ENCODE measurements around the gene ZFP36L1.

Gene ZFP36L1

DNA sequence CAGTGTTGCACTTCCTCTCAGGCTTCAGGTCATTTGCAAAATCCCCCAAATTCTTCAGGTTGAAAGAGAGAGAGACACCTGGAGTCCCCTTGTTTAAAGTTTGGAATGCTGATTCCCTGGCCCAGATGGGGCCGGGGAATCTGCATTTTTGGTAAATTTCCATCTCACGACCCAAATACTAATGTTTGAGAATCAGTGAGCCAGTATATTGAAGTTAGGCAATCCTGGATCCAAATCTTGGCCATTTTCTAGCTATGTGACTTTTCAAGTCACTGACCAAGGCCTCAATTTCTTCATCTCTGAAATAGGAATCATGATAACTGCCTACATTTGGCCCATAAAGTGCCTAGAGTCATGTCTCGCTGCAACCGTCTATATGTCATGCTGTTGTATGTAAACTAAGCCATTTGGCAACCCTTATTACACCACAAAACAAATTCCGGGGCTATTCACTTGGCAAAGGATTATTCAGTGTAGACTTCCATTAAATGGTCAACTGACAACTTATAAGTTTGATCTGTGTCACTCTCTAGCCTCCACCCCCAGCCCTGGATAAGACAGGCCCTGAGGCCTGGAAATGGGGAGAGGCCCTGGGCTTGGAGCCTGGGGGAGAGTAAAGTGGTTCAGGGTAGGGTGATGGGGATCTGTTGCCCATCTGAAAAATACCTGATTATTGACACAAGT lies 3.7 kb upstream of the ZFP36L1 start:
- DNase-seq (ENCODE audit: low read depth in 4 of 4, low spot score in 1 of 4): no peak

DNA sequence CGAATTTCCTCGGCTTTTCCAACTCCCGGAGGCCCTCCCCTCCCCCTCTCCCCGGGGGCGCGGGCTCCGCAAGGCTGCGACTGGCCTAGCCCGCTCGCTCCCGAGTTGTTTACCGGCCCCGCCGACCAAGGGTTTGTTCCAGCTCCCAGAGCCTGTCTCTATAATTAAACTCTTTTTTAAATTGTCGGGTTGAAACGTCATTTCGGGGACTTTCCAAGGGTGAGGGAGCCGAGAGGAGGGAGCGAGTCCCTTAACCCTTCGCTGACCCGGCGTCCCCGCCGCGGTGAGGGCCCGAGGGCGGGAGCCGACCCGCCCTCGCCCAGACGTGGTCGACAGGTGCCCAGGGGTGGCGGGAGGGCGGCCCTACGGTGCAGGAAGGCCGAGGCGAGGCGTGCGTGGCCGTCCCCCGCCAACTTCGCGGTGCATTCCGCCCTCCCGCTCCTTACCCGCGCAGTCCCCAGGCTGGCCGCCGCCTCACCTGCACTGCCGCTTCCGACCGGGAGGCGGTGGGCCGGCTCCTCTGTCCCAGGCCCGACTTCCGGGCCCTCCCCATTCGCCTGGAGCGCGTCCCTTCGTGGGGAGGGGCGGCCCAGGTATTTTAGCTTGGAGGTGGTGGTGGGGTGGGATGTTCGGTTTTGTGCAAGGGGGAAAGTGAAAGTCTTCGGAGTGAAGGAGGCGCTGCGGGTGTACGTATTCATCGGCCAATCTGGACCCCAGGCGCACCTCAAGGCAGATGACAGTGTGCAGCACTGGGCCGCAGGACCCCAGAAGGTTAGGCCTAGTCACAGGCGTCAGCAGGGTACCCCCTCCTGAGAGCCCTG lies 2.9 kb upstream of the ZFP36L1 start:
- peak in 2 of 4 experiments; percentile 71 for DNase-seq (ENCODE audit: low read depth in 4 of 4, low spot score in 1 of 4)

DNA sequence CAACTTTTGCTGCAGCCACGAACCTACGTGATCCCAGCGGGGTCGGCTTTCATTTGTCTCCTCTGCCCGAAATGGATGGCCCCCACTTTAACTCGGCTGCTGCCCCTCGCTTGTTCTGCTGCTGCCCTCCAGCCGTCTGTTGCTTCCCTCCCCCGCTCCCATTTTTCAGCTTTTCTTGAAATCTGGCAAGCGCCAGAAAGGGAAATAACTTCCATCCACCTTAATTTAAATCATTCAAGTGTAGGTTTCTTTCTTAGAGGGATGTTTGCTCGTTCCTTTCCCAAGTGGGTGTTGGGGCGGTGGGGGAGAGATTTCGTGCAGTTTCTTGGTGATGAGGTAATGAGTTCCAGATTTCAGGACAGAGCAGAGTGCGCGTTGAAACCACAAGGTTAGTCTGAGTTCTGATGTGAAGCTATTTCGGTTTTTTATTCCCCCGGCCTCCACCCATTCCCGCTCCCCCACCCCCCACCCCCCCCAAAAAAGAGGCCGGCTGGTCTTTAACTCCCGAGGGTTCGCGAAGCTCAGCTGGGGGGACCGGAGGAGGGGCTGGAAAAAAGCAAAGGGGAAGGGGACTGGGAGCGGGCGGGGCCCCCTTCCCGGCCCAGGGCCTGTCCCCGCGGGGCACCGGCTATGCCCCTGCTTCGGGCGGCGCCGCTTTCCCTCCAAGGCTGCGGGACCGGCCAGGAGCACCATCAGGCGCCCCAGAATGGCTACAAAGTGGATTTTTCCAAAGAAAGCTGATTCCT lies 2.2 kb upstream of the ZFP36L1 start:
- peak in 1 of 4 experiments; percentile 54 for DNase-seq (ENCODE audit: low read depth in 4 of 4, low spot score in 1 of 4)

DNA sequence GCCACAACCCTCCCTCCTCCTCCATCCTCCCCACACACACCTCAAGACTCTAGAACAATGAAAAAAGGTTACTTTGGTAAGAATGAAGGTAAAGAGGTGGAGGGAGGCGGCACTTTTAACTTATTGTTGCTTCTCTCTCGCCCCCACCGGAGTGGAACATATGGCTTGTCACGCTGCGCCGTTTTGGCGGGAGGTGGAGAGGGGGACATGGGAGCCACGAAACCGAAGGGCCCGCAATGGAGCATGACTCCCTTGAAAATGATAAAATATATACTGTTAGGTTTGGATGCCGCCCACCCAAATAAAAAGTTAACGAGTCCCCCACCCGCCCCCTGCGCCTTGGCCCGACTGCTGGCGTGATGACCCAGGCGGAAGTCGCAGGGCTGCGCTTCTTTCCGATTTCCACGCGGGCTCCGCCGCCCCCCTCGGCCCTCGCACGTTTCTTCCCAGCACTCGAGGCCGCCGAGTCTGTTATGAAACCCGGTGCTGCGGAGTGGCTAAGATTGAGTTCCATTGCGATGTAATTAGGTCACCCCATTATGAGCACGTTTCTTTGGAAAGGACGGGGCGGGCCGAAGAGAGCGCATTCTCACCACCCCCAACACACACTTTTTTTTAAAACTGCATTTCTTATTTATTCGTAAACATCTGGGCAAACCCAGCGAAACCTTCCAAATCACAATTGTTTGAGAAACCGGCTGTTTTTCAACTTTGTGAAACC lies 1.4 kb upstream of the ZFP36L1 start:
- peak in 2 of 4 experiments; percentile 70 to 80 for DNase-seq (ENCODE audit: low read depth in 4 of 4, low spot score in 1 of 4)

DNA sequence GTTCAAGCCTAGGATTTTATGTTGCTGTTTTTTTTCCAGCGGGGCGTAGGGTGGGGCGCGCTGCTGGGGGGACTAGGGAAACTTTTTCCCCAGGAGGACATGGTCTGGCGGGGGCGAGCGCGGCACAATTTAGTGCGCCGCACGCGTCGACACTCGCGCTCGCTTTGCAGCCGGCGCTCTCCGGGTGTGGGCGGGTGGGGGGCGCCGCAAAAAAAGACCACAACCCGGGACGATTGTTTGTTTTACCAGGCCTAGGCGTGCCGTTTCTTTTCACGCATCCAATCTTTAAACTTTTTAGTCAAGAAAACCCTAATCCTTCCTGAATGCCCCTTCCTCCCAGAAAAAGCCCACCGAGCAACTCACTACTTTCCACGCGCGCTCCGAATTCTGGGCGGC lies 865 bp upstream of the ZFP36L1 start:
- no peak for DNase-seq (ENCODE audit: low read depth in 4 of 4, low spot score in 1 of 4)

DNA sequence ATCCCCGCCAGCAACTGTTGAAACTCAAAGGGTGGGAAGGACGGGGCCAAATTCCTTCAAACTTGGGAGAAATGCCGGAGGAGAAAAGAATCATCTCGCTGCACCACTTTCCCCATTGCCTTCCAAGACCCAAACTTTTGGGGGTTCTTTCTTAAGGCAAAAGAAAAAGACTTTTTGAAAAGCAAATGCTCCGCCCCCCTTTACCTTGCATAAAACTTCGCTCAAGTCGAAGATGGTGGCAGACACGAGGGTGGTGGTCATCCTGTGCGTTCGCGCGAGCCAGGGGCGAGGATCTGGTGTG lies 239 bp downstream of the ZFP36L1 start:
- DNase-seq (ENCODE audit: low read depth in 4 of 4, low spot score in 1 of 4): no peak

DNA sequence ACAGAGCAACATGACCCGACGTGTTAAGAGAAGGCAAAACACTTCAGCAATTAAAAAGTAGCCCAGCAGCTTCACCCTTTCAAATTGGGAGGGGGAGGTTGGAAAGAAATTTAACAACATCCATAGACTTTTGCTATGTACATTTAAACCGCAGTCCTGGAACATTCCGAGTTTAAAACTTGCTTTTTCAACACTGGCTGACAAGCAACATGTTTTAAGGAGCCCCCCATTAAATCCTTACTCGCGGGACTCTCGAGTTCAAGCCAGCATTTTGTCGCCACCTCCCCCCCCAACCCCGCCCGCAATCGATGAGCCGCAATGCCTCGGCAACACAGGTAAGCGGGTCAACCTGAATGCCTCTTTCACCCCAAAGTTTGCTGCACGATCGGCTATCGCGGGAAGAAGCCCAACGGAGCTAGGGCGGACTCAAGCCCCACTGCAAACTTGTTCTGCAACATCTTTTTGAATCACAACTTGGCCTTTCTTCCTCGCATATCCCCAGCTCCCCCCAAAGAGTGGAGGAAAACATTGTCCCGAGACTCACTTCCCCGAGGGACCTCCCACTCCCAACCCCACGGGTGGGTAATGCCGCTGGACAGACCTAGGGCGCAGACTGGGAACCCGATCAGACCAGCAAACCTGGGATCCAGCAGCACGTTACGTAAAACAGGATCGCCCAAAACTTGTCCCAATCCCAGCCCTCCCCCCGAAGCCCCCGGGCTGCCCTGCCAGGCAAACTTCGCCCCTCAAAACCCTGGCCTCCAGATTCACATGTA lies 777 bp downstream of the ZFP36L1 start:
- no peak for DNase-seq (ENCODE audit: low read depth in 4 of 4, low spot score in 1 of 4)

DNA sequence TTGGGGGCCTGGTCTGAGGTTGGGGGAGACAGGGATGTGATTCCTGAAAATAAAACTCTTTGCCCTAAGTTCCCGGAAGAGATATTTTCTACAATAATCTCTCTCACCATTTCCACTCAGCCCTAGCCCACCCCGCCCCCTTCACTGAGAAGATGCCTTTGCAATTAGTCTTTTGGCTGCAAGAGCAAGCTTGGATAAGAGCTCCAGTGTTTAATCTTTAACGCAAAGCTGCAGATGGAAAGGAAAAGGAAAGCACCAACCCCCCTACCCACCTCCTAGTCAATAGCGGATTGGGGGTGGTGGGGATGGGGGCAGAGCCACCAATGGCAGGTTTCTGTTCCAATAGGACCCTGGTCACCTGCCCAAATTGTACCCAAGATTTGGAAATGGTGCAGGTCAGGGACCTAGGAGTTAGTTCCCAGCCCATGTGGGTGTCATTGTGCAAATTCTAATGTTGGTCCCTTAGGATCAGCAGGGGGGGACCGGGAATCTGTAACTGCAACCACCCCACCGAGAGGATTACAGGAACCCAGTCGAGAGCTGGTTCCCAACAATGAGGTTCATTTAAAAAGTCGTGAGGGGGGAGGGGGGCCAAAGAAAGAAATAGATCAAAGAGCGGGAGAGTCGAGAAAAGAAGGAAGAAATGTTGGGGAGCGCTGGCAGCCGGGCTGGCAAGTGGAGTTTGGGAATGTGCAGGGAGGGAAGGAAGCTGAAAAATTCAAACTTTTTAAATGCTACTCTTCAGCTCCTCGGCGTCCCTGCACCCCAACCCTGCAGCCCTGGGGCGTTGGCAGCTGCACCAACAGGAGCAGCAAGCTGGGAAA lies 1.6 kb downstream of the ZFP36L1 start:
- no peak for DNase-seq (ENCODE audit: low read depth in 4 of 4, low spot score in 1 of 4)

DNA sequence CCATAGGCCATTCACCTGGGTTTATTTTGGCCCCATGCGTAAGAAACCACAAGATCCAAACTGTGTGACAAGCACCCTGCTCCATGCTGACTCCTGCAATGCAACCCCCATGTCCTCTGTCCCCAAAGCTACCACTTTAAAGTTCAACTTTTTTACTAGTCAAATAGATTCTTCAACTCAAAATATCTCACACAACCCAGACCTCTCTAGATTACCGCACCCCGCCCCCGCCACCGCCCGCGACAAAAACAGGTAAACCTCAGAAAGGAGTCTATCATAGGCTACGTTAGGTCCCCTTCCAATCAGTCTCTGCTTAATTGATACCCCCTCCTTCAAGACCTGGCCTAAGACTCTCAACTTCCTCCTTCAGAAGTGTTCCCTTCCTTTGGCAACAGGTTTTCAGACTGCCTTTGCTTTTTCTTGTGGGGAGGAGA lies 2.2 kb downstream of the ZFP36L1 start:
- peak in 1 of 4 experiments; percentile 69 for DNase-seq (ENCODE audit: low read depth in 4 of 4, low spot score in 1 of 4)

DNA sequence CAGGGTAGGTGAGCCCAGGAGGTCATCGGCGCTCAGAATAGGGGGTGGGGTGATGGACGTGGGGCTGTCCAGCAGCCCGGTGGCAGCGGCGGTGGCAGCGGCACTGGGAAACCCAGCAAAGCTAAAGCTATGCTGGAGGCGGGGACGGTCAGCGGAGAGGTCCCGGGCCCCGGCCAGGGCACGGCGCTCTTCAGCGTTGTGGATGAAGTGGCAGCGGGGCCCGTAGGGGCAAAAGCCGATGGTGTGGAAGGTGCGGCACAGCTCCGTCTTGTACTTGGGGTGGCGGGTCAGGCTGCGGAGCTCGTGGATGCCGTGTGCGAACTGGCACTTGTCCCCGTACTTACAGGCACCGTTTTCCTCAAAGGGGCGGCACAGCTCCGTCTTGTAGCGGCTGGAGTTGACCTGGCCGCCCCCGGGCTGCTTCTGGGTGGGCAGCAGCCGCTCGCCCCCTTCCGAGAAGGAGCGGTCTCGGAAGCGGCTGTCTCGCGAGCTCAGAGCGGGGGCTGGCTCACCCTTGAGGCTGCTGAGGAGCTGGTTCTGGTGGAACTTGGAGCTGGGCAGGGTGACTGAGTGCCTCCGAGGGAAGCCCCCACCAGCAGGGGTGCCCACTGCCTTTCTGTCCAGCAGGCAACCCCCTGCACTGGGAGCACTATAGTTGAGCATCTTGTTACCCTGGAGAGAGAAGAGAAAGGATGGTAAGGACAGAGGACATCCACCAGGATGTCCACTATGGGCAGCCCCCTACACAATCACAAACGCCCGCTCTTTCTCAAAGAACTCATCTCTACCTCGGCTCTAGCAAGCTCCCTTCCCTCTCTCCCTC lies 2.8 kb downstream of the ZFP36L1 start:
- DNase-seq (ENCODE audit: low read depth in 4 of 4, low spot score in 1 of 4): no peak

DNA sequence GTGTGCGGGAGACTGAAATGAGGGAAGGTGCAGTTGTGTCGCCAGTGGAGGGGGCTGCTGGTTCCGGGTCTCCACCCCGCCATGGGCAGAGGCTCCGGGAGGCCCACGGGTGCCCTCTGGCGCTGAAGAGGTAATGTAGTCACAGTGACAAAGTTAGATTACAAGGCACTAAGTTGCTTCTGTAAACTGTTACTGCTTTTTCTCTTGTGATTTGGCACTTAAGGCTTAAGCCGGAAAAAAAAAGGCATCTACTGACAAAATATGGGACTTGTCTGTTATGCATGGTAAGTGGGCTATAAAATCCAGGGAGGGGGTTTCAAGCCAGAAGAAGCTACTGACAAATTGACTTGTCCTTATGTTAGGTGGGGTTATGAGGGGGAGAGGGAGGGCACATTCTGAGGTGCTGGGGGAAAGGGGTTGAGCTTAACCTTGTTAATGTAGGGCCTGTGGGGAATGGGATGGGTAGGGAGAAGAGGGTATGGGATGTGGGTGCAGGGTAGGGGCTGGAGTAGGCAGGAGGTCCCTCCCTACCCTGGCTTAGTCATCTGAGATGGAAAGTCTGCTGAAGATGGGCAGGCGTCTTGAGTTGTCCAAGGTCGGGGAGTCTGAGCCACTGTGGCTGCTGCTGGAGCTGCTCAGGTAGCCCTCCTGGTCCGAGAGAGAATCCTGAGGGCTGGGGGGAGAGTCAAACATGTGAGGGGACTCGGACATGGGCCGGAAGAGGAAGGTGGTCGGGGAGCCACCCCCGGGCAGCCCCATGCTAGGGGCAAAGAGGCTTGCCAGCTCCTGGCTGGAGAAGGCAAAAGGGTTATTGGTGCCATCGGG lies 3.7 kb downstream of the ZFP36L1 start:
- peak in 2 of 4 experiments; percentile 75 to 76 for DNase-seq (ENCODE audit: low read depth in 4 of 4, low spot score in 1 of 4)

DNA sequence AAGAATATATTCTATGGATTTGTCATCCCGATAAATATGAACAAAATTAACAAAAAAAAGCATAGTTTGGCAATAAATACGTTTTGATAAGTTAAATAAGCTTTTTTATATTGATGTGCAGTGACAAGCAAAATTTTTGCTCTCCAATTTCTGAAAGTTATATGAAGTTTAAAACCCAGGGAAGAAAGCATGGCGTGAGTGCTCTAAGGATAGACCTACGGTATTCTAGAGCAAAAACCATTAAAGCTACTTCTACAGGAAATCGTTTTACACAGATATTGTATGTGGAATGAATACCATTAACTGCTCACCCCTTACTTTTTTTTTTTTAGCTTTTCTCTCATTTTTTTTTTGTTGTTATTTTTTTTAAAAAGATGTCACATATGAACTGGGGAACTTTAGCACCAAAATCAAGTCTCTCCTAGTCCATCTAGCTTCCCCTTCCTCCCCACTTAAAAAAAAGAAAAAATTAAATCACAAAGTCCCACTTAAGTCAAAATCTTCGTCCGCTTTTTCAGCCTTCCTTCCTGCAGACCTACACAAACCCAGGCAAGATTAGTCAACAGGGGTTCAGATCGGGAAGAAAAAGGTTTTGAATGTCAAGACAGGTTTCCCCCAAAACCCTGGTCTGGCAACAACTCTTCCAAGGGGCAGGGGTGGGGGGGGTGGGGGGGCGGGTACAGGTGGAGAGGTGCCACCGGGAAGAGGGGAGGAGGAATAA lies 4.4 kb downstream of the ZFP36L1 start:
- DNase-seq (ENCODE audit: low read depth in 4 of 4, low spot score in 1 of 4): no peak

DNA sequence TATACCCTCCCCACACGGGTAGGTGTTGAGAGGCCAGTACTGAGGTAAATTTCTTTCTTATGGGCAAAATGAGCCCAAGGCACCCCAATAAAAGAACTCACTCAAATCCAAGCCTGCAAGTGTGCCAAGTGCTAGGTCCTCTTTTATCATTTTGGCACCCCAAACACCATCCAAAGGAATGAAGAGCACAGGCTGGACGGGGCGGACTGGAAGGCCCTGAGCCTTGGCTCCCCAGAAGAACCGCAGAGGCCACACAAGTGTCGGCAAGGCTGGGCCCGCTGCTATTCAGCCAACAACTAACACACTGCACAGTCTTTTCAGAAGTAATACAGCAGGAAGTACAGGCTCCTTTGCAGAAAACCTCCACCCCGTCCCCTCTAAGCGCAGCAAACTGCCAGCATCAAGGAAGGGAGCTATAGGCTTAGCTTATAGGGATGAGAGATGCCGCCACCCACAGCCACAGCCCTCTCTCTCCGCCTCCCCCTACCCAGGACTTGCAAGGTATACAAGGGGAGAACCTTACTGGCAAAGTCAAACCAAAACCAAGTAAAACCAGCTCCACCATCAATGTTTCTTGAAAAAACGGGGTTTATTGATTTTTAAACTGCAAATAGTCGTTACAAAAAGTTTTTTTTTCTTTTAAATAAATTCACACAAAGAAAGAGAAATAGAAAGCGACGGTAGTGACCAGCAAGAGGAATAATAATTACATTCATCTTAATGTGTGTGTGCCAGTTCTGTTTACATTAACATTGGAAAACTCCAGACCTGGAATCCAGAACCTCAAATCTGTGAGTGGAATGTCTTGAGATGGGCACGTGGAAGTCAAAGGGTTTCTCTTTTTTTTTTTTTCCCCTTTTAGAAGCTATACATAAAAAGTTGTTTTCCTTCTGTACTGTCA lies 5.5 kb downstream of the ZFP36L1 start:
- DNase-seq (ENCODE audit: low read depth in 4 of 4, low spot score in 1 of 4): no peak

DNA sequence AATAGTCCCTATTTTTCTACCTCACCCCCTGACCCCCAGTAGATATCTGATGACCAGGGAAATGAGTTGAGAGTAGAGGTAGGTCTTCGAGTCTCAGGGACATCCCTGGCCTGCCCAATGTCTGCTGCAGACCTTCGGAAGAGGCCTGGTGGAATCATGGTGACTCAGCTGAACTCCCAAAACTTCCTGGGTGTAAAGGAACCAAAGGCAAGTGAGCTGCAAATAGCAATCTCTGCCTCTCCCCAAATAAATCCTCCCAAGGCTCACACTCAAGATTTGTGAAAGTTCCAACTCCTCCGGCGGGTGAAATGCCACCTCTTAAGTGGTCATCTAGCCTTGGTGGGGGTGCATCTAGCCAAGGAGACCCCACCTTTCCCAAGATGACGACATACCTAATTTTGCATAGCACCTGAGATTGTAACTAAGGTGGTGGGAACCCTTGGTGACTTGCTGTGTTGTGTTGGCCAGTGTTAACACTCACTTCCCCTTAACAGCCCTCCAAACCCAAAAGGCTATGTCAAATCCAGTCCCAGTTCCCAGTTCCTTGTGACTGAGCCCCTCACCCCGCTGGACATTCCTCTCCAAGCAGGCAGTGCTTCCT lies 6.3 kb downstream of the ZFP36L1 start:
- no peak for DNase-seq (ENCODE audit: low read depth in 4 of 4, low spot score in 1 of 4)

DNA sequence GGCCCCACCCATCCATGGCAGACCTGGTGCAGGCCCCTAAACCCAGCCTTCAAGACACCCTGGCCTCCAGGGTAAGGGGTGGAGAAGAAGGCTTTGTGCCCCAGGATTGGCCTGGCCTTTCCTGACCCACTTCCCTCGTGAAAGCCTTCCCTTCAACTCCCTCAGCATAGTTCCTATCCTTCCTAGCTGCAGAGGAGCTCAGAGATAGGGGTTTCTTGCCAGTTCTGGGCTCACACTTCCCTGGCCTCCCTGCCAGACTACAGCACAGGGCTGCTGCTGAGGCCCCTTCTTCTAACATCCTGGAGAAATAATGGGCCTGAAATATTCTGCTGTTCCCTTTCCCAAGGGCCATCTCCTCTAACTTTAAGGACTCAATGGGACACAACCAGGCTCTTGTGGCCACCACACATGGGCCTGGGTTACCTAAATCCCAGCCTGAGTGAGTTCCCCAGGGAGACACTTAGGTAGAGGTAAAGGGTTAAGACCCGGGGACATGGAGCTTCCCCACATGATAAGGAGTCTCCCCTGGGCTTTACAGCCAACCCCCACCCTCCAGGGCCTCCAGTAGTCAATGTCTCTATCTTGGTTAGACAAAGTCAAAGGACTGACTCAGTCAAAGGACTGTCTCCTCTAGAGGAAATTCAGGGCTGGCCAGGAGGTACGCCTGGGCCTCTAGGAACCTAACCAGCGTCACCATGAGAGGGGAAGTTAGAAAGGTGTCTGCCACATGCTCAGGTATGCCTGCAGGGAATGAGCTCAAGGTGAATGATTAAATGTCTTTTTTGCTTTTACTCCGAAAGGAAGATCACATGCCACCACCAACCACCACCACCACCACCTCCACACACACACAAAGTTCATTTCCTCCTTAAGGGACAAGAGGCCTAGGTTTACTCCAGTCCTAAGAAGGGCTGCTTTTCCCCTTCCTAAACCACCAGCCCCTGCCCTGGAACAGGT lies 7.1 kb downstream of the ZFP36L1 start:
- no peak for DNase-seq (ENCODE audit: low read depth in 4 of 4, low spot score in 1 of 4)
